ENCODE data around the gene RAB25. TPM values are rescaled to one million over a fixed set of nuclear protein-coding genes. Genes with fewer than 3 reads are reported as not detected.

RAB25 gene
- polyA plus RNA-seq, 3 donors: 48.2 to 62.7 (median 54.4) TPM

DNA sequence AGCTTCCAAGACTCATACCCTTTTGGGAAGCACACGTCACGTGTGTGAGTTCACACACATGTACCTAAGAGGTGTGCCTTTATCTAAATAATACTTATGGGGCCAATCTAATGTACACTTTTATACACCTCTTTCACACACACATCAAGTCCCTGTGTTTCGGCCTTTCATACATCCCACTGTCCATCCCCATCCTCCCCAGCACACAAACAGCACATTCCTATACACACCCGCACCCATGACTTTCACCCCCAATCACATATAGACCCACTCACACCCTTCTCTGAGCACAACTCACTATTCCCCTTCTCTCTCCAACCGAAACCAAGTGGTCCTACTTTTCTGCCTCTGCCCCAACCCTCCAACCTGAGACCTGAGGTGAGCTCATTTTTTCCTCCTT lies 17.8 kb downstream of the RAB25 start:
- no peak for DNase-seq (ENCODE audit: low read depth in 3 of 3, low spot score in 2 of 3)

- no peak for DNase-seq (ENCODE audit: low read depth in 3 of 3, low spot score in 2 of 3)
Measured at GRCh38 chr1:156079762-156080161, 18.8 kb downstream of the RAB25 start.

GRCh38 chr1:156080241-156080862 lies 19.4 kb downstream of the RAB25 start:
- DNase-seq (ENCODE audit: low read depth in 3 of 3, low spot score in 2 of 3): no peak

DNA sequence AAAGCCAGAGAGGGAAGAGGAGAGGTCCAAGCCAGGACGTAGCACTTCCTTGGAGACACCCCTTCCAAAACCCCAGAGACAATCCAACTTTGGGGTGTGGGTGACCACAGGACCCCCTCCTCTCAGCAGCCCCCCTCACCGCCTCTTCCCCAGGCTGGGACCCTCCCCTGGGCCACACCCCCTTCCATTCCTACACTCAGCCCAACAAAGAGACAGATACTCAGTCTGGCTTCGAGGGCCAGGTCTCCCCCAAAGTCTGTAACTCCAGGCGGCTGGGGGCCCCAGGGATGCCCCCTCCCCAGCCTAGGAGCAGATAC lies 19.9 kb downstream of the RAB25 start:
- no peak for DNase-seq (ENCODE audit: low read depth in 3 of 3, low spot score in 2 of 3)

DNA sequence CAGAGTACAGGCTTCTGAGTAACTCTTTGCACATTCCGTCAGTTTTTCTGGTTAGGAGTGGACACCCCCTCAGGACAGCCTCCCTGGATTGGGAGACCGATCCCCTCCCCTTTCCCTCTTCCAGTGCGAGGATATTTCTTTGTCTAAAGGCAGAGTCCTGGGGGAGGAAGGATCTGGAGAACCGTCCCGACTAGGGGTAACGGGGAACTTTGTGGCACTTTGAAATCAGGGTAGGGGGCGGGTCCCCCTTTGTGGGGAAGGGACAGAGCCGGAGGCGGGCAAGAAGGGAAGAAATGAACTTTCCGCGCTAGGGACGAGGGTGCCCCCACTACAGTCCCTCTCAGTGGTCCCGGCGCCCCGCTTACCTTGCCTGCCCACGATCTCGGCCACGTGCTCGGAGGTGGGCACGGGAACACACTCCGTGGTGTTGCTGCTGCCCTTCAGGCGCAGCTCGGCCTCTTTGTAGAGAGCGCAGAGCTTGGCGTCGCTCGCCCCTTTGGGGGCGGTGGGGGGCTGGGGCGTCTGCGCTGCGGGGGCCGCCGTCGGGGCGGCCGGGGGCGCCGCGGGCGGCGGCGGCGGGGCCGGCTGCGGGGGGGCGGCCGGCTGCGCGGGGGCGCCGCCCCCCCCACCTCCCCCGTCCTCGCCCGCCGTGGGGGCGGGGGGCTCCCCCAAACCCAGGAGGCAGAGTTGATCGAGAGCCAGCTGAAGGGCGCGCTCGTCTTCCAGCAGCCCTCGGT lies 20.4 kb downstream of the RAB25 start:
- no peak for DNase-seq (ENCODE audit: low read depth in 3 of 3, low spot score in 2 of 3)

DNA sequence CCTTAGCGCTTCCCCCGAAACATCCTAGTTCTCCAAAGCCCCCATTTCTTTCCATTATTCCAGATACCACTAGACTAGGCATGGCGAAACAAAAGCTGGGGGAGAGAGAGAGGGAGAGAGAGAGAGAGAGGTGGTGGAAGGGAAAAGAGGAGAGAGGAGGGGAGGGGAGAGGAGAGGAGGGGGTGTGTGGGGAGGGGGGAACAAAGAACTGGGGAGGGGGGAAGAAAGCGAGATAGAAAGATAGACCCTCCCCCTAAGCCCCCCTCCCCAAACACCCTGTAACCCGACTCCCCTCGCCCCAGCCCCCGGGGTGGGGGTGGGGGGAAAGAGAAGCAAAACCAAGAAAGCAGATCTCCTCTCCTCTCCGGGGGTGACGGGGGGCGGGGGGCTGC lies 21.0 kb downstream of the RAB25 start:
- DNase-seq (ENCODE audit: low read depth in 3 of 3, low spot score in 2 of 3): no peak

GRCh38 chr1:156082309-156083091 lies 21.5 kb downstream of the RAB25 start, which contains the start of gene MEX3A:
MEX3A (minus strand) TSS chr1:156082465; CDS start chr1:156081998, 467 bp downstream.
- peak; percentile 85 to 87 (median 87) for DNase-seq (ENCODE audit: low read depth in 3 of 3, low spot score in 2 of 3)

- no peak for DNase-seq (ENCODE audit: low read depth in 3 of 3, low spot score in 2 of 3)
Measured at GRCh38 chr1:156083800-156084790, 23.1 kb downstream of the RAB25 start.

DNA sequence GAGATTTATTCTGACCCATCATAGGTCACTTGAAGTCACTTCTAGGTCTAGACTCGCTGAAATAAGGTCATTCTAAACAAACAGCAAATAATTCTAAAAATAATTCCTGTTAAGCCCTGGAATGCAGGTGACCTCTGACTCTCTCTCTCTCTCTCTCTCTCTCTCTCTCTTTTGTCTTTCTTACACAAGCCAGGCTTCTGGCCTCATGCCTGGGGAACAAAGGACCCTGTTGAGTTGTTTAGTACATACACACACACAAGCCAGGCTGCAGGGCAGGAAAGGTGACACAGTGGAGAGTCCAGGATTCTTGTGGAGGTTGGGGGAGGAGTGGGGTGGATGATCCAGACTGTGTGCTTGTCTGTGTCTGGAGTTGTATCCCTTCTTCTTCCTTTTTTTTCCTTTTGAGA lies 25.3 kb downstream of the RAB25 start:
- DNase-seq (ENCODE audit: low read depth in 3 of 3, low spot score in 2 of 3): no peak

GRCh38 chr1:156089704-156090103 lies 28.7 kb downstream of the RAB25 start:
- no peak for DNase-seq (ENCODE audit: low read depth in 3 of 3, low spot score in 2 of 3)

GRCh38 chr1:156090138-156090839 lies 29.3 kb downstream of the RAB25 start:
- DNase-seq (ENCODE audit: low read depth in 3 of 3, low spot score in 2 of 3): no peak

DNA sequence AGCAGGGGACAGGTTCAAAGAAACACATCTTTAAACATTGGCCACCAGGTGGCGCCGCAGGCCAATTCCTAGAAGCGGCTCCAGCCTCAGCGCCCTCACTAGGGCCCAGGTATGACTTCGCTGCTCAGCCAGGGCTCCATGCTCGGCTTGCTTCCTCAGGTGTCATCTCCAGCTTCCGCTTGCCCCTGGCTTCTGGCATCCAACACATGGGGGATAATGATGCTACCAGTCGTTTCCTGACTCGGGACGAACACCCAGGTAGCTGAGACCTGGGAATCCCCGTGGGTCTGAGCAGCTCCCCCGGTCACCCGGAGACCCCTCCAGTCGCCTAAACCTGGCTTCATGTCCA lies 29.9 kb downstream of the RAB25 start:
- no peak for DNase-seq (ENCODE audit: low read depth in 3 of 3, low spot score in 2 of 3)

- DNase-seq (ENCODE audit: low read depth in 3 of 3, low spot score in 2 of 3): no peak
Measured at GRCh38 chr1:156091610-156092009, 30.6 kb downstream of the RAB25 start.

DNA sequence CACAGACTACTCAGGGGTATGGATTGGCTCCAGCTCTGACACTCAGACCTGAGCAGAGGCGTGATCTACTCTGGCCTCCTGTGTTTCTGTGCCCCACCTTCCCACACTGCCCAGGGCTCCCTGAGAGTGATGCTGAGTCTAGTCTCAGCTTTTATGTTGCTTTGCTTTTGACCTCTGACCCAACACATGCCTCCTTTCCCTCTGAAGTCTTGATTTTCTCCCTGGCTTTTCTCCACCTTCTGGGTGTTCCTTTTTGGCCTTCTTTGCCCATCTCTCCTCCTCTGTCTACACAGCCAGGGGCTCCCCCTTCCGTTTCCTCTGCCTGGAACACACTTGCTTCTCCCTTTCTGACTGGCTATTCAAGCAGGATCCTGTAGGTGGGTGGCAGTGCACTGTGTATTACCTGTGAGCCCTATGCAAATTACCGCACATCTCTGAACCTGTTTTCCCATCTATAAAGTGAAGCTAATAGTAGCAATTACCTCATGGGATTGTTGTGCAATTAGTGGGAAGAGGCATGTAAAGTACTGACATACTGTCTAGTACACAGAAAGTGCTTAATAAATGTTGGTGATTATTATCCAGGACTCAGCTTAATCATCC lies 35.0 kb downstream of the RAB25 start:
- no peak for DNase-seq (ENCODE audit: low read depth in 3 of 3, low spot score in 2 of 3)

DNA sequence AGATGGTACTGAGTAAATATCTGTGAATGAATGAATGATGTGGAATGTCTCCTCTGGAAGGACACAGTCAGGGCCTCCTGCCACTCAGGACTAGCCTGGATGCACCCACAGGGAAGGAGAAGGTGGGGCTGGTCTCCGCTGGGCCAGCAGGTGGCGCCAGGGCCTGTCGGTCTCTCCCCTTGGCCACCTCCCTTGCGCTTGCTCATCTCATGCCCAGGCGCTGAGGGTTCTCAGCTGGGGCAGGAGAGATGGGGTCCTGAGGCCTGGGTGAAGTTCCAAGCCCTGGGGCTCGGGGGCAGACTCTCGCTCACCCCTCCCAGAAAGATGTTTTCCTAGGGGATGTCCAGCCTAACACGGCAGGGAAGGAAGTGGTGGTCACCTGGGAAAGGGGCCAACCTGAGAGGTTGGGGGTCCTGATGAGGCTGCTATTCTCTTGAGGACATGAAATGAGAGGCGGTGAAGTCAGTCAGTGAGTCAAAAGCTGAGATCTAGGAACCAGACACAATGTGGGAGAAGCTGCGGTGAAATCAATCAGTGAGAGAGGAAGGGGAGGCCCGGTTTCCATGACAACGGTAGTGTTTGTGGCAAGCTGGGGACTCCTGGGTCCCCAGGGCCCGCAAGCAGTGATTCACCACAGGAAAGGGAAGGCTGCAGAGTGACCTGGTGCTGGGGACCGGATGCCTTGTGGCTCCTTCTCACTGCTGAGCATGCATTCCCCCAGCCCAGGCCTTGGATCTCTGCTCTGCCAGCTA lies 35.9 kb downstream of the RAB25 start:
- no peak for DNase-seq (ENCODE audit: low read depth in 3 of 3, low spot score in 2 of 3)

DNA sequence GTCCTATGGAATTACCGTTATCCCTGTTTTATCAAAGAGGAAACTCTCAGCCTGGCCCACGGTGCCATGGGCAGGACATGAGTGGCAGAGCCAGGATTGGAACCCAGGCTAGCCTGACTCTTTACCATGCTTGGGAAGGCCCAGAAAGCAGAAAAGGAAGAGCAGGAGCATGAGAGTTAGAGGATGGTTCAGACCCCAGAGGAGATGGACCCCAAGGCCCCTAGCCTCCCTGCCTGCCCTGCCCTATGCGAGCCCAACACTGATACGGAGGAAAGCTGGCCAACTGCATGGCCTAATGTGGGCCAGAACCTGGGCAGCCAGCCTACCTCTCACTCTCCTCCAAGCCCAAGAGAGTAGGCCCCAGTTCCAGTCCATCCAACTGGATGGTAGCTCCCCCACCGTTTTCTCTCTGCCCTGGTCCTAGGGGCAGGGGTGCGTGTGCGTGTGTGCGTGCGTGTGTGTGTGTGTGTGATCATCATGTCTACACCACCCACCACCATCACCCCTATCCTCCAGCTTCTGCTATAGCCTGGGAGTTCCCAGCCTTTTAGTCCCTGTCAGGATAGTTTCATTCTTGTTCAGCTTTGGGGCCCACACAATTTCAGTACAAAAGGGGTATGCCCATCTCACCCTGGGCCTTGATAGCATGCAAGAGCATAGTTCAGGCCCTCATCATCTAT lies 36.7 kb downstream of the RAB25 start:
- no peak for DNase-seq (ENCODE audit: low read depth in 3 of 3, low spot score in 2 of 3)

DNA sequence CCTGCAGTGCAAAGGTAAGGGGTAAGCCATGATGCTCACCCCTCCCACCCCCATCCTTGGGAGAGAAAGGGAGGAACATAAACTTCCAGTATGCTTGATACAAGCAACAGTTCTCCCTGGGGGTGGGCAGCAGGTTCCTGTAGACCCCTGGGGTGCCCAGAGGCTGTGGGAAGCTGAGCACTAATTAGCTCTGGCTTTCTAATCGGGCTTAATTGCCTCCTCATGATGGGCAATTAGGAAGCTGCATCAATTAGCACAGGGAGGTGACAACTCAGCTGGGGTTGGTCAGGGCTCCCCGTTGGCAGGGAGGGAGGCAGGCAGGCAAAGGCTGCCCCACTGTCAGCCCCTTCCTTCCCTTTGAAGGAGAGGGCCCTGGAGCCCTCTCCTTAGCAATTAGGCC lies 37.8 kb downstream of the RAB25 start:
- no peak for DNase-seq (ENCODE audit: low read depth in 3 of 3, low spot score in 2 of 3)

DNA sequence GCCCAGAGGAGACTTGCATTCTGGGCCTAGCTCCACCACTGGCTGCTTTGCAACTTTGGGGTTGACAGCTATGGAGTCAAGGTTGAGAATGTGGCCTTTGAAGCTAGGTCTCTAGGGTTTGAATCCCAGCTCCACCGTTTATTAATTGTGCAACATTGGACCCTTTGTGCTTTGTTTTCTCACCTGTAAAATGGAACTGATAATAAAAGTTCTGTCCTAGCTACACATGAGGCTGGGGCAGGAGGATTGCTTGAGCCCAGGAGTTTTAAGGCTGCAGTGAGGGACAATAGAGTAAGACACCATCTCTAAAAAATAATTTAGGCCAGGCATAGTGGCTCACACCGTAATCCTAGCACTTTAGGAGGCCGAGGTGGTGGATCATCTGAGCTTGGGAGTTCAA lies 38.3 kb downstream of the RAB25 start:
- DNase-seq (ENCODE audit: low read depth in 3 of 3, low spot score in 2 of 3): no peak
